H1 (cell line): Measurements from ENCODE around the gene TYW1B. TPM values are rescaled to one million over a fixed set of nuclear protein-coding genes. Genes with fewer than 3 reads are reported as not detected.

Experiments used
- CTCF ChIA-PET: fragments of 300-600 bp; sonication (Branson Sonifier 250); formaldehyde crosslinking; loops from one replicate; lab custom pipeline; 2021; ENCODE audit not compliant: partially characterized antibody; lab: Charles Lee
- POLR2A ChIA-PET: fragments of 300-600 bp; sonication (Branson Sonifier 250); formaldehyde crosslinking; loops from one replicate; lab custom pipeline; 2021; ENCODE audit warnings: inconsistent platforms; ENCODE audit not compliant: partially characterized antibody; lab: Charles Lee
- DNase-seq, 2 experiments: peaks; one replicate each; pipeline versions ENCODE4 v3.0.0 to v3.0.0-alpha.2; 2010 to 2022; ENCODE audit warnings: low spot score in 2 of 2, low read depth in 1 of 2, mixed read lengths in 1 of 2
- FAIRE-seq: peaks from 2 replicates; lab custom pipeline; 2011; peaks lifted over from hg19 to GRCh38; lab: Jason Lieb, UNC
- H2AFZ ChIP-seq: 2 replicates; pipeline ENCODE4 v1.8.1; 2012; ENCODE audit warnings: low read length, inconsistent platforms
- H2AK5ac ChIP-seq: 2 replicates; pipeline ENCODE4 v1.6.1; 2013; ENCODE audit warnings: low read depth, low read length
- H2BK120ac ChIP-seq: replicated peaks from 2 replicates; pipeline ENCODE3; 2013; ENCODE audit warnings: low read depth, low read length, inconsistent platforms
- H2BK12ac ChIP-seq: 2 replicates; pipeline ENCODE4 v1.6.1; 2013; ENCODE audit warnings: low read depth, low read length
- H2BK15ac ChIP-seq: 2 replicates; pipeline ENCODE4 v1.6.1; 2013; ENCODE audit warnings: low read length
- H2BK20ac ChIP-seq: 2 replicates; pipeline ENCODE4 v1.6.1; 2013; ENCODE audit warnings: low read length
- H2BK5ac ChIP-seq: 2 replicates; pipeline ENCODE4 v1.6.1; 2013; ENCODE audit warnings: low read depth, low read length
- H3K14ac ChIP-seq: 2 replicates; pipeline ENCODE4 v1.6.1; 2013; ENCODE audit warnings: inconsistent platforms; ENCODE audit not compliant: insufficient read length
- H3K18ac ChIP-seq: 2 replicates; pipeline ENCODE4 v1.6.1; 2013; ENCODE audit warnings: low read length; ENCODE audit errors: extremely low read depth
- H3K23ac ChIP-seq: 2 replicates; pipeline ENCODE4 v1.6.1; 2013; ENCODE audit warnings: inconsistent platforms; ENCODE audit not compliant: insufficient read length
- H3K23me2 ChIP-seq: 2 replicates; pipeline ENCODE4 v1.6.1; 2013; ENCODE audit warnings: low read depth, low read length
- H3K27ac ChIP-seq: 2 replicates; pipeline ENCODE4 v1.6.1; 2011; ENCODE audit warnings: low read depth, low read length, inconsistent platforms
- H3K27me3 ChIP-seq, 4 experiments: replicated peaks in 1 of 4; 1 replicate in 1 of 4; 2 replicates in 3 of 4; pipeline versions ENCODE4 v1.6.1 to v1.8.1; 2011 to 2013; ENCODE audit warnings: low read length in 3 of 4, mild to moderate bottlenecking in 3 of 4, inconsistent platforms in 2 of 4, mixed read lengths in 2 of 4, moderate library complexity in 1 of 4; ENCODE audit not compliant: control insufficient read depth in 3 of 4, insufficient read depth in 3 of 4; ENCODE audit errors: extremely low read depth in 1 of 4
- H3K36me3 ChIP-seq, 4 experiments: 2 replicates each; pipeline versions ENCODE4 v1.6.1 to v1.8.1; 2011 to 2013; ENCODE audit warnings: mild to moderate bottlenecking in 4 of 4, low read length in 3 of 4, moderate library complexity in 2 of 4, control low read depth in 1 of 4, inconsistent platforms in 1 of 4; ENCODE audit not compliant: insufficient read depth in 4 of 4, control insufficient read depth in 2 of 4
- H3K4ac ChIP-seq: replicated peaks from 2 replicates; pipeline ENCODE3; 2013; ENCODE audit warnings: low read length, low read depth, mixed read lengths, inconsistent platforms; ENCODE audit not compliant: insufficient read length
- H3K4me1 ChIP-seq, 4 experiments: replicated peaks in 1 of 4; 1 replicate in 1 of 4; 2 replicates in 3 of 4; pipeline versions ENCODE4 v1.6.1 to v1.8.1; 2011 to 2013; ENCODE audit warnings: low read length in 3 of 4, inconsistent platforms in 2 of 4, mixed read lengths in 1 of 4; ENCODE audit not compliant: insufficient read depth in 4 of 4, control insufficient read depth in 3 of 4
- H3K4me2 ChIP-seq, 2 experiments: 2 replicates each; pipeline versions ENCODE4 v1.6.1 to v1.8.1; 2011 to 2013; ENCODE audit warnings: low read depth in 2 of 2, low read length in 2 of 2, control low read depth in 1 of 2, inconsistent platforms in 1 of 2, mild to moderate bottlenecking in 1 of 2; ENCODE audit not compliant: insufficient read depth in 1 of 2
- H3K4me3 ChIP-seq, 4 experiments: fragments of 200-600, 300-600 bp in 1 of 4; sonication (generic), shearing (Covaris generic), sonication (Bioruptor Twin) in 1 of 4; 2 replicates each; pipeline versions ENCODE4 v1.5.1 to v1.8.1; 2011 to 2016; ENCODE audit warnings: low read length in 4 of 4, low read depth in 3 of 4, control low read depth in 2 of 4, inconsistent platforms in 2 of 4, mild to moderate bottlenecking in 2 of 4, mixed read lengths in 1 of 4, moderate library complexity in 1 of 4; ENCODE audit not compliant: insufficient read depth in 2 of 4; ENCODE audit errors: extremely low read depth in 1 of 4
- H3K56ac ChIP-seq: replicated peaks from 2 replicates; pipeline ENCODE3; 2013; ENCODE audit warnings: low read depth, mild to moderate bottlenecking, mixed read lengths, low read length, inconsistent platforms; ENCODE audit not compliant: insufficient read length
- H3K79me1 ChIP-seq: 2 replicates; pipeline ENCODE4 v1.6.1; 2013; ENCODE audit warnings: low read depth, low read length, control low read depth
- H3K79me2 ChIP-seq, 2 experiments: 2 replicates each; pipeline versions ENCODE4 v1.6.1 to v1.8.1; 2012 to 2013; ENCODE audit warnings: low read length in 2 of 2, mild to moderate bottlenecking in 2 of 2, inconsistent platforms in 1 of 2; ENCODE audit not compliant: insufficient read depth in 2 of 2, control insufficient read depth in 1 of 2
- H3K9ac ChIP-seq, 4 experiments: replicated peaks in 1 of 4; 1 replicate in 1 of 4; 2 replicates in 3 of 4; pipeline versions ENCODE4 v1.6.1 to v1.8.1; 2011 to 2013; ENCODE audit warnings: low read depth in 3 of 4, low read length in 3 of 4, control low read depth in 2 of 4, mild to moderate bottlenecking in 2 of 4, moderate library complexity in 2 of 4, inconsistent platforms in 1 of 4; ENCODE audit errors: extremely low read depth in 1 of 4
- H3K9me3 ChIP-seq, 2 experiments: 2 replicates each; pipeline versions ENCODE4 v1.6.1 to v1.8.1; 2012 to 2013; ENCODE audit warnings: mild to moderate bottlenecking in 2 of 2, moderate library complexity in 2 of 2, control low read depth in 1 of 2, inconsistent platforms in 1 of 2, low read depth in 1 of 2, low read length in 1 of 2, mixed read lengths in 1 of 2; ENCODE audit not compliant: insufficient read depth in 2 of 2
- H4K20me1 ChIP-seq, 2 experiments: replicated peaks in 1 of 2; 2 replicates each; pipeline versions ENCODE3 to v1.8.1; 2011 to 2013; ENCODE audit warnings: inconsistent platforms in 2 of 2, low read length in 2 of 2, mild to moderate bottlenecking in 1 of 2; ENCODE audit not compliant: insufficient read depth in 2 of 2, control insufficient read depth in 1 of 2
- H4K5ac ChIP-seq: 2 replicates; pipeline ENCODE4 v1.6.1; 2013; ENCODE audit warnings: low read length, low read depth, mixed read lengths, inconsistent platforms; ENCODE audit not compliant: insufficient read length
- H4K8ac ChIP-seq: 2 replicates; pipeline ENCODE4 v1.8.0; 2013; ENCODE audit warnings: mild to moderate bottlenecking, moderate library complexity, low read length, inconsistent platforms; ENCODE audit not compliant: insufficient read depth; ENCODE audit errors: extremely low read depth
- H4K91ac ChIP-seq: replicated peaks from 2 replicates; pipeline ENCODE3; 2013; ENCODE audit warnings: low read length, mixed read lengths, inconsistent platforms; ENCODE audit not compliant: insufficient read length
- BACH1 ChIP-seq: IDR thresholded peaks from 2 replicates; pipeline ENCODE4 v1.6.1; 2012; ENCODE audit warnings: low read length, improper control_type of control experiment
- CBX8 ChIP-seq: fragments of 300-800, 300-1000 bp; sonication (generic); IDR thresholded peaks from 2 replicates; pipeline ENCODE4 v1.7.1; 2016; ENCODE audit warnings: low read depth, low read length, borderline replicate concordance
- EP300 ChIP-seq, 2 experiments: IDR thresholded peaks; 1 replicate in 1 of 2; 2 replicates in 1 of 2; pipeline ENCODE4 v1.6.1; 2011 to 2012; ENCODE audit warnings: low read depth in 2 of 2, low read length in 2 of 2, mild to moderate bottlenecking in 2 of 2, borderline replicate concordance in 1 of 2, inconsistent platforms in 1 of 2, moderate library complexity in 1 of 2
- HDAC6 ChIP-seq: IDR thresholded peaks from one replicate; pipeline ENCODE4 v1.7.1; 2012; ENCODE audit warnings: low read depth, mild to moderate bottlenecking, inconsistent platforms, low read length, moderate library complexity
- PHF8 ChIP-seq: fragments of 200-600 bp; sonication (generic); conservative IDR thresholded peaks from 2 replicates; pipeline ENCODE4 v1.7.1; 2012; ENCODE audit warnings: low read depth, mild to moderate bottlenecking, inconsistent platforms, low read length, moderate library complexity
- POLR2AphosphoS5 ChIP-seq: IDR thresholded peaks from 2 replicates; pipeline ENCODE4 v1.6.1; 2011; ENCODE audit warnings: low read depth, low read length
- RXRA ChIP-seq: IDR thresholded peaks from 2 replicates; pipeline ENCODE4 v1.6.1; 2011; ENCODE audit warnings: low read depth, mild to moderate bottlenecking, low read length, moderate library complexity; ENCODE audit not compliant: insufficient read depth
- SIRT6 ChIP-seq: IDR thresholded peaks from one replicate; pipeline ENCODE4 v1.7.1; 2012; ENCODE audit warnings: low read length, inconsistent platforms
- SIX5 ChIP-seq: IDR thresholded peaks from 2 replicates; pipeline ENCODE4 v1.6.1; 2011; ENCODE audit warnings: mild to moderate bottlenecking, low read depth, low read length
- TCF12 ChIP-seq: IDR thresholded peaks from 2 replicates; pipeline ENCODE4 v1.6.1; 2011; ENCODE audit warnings: low read depth, mild to moderate bottlenecking, low read length
- TEAD4 ChIP-seq: IDR thresholded peaks from 2 replicates; pipeline ENCODE4 v1.6.1; 2012; ENCODE audit warnings: low read depth, low read length, inconsistent platforms, mixed read lengths
- WGBS, 2 experiments: shearing (Covaris generic) in 1 of 2; methylation state at CpG; one replicate each; pipeline versions ENCODE4 v1.1.6 to v1.1.7; 2013 to 2015; ENCODE audit warnings: low lambda C conversion rate in 2 of 2, mixed read lengths in 2 of 2, inconsistent platforms in 1 of 2, low coverage in 1 of 2, missing lambda C conversion rate in 1 of 2; ENCODE audit not compliant: insufficient replicate concordance in 2 of 2, insufficient coverage in 1 of 2, insufficient read length in 1 of 2; ENCODE audit errors: extremely low coverage in 1 of 2, missing lambda C conversion rate in 1 of 2; 5-methylcytosine and 5-hydroxymethylcytosine counted together
- polyA plus RNA-seq, 7 experiments: library from polyadenylated mRNA; depleted of rRNA in 3 of 7; stranded (reverse) in 5 of 7; unstranded in 2 of 7; fragments of >200 nt in 5 of 7; fragments of 200-250 nt in 2 of 7; gene quantifications; 1 replicate in 5 of 7; 2 replicates in 1 of 7; 4 replicates in 1 of 7; pipeline versions ENCODE4 v1.2.1 to v1.2.3, GENCODE V29; 2011 to 2013; ENCODE audit warnings: missing spikeins in 2 of 7, mixed read lengths in 2 of 7
- total RNA-seq: library from RNA; stranded (reverse); fragmentation: NEBNext Ultra II Directional; extraction: Animal tissue kit (Norgen Biotek cat#: 25700); gene quantifications from 2 replicates; pipeline ENCODE4 v1.2.1, GENCODE V29; 2021
- TF ChIP-seq, protein P1 (sequence below): IDR thresholded peaks from 2 replicates; pipeline ENCODE4 v1.6.1; 2011; ENCODE audit warnings: low read length, improper control_type of control experiment

Gene TYW1B
- total and polyA plus RNA-seq, 2 of the 8 experiments (the other 6 are each of a cell fraction or from before 2014, with no cell fraction given) = 6.8 to 12.6 TPM

DNA sequence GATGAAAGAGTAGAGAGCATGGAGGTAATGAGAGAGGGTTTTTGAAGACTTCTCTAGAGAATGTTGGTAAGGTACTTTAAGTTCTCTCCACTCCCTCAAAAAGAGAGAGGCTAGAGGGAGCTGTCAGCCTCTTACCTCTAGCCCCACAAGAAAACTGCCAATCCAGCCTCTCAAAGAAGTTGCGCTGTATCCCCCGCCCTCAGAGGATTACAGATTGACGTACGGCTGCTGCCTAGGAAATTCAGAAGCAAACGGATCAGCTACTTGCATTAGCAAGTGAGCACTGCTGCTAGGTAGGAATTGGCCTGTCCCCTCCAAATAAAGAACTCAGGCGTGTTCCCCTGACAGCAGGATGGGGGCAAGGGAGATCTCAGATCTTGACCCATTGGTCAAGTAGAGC is 34.2 kb downstream of the TYW1B start:
- H2BK20ac ChIP-seq = no peak overlapping the region
- no peaks in the 10 kb centered on the region for H3K23me2 ChIP-seq
- WGBS, 2 experiments = 95% methylated on average over 6 of the region's 6 CpGs; no CpG with 5 or more reads in 1 of the 2 experiments
- H3K4me2 ChIP-seq = no peak overlapping the region
- no peak overlapping the region for H2BK12ac ChIP-seq
- H3K9ac ChIP-seq = no peak overlapping the region
- no peak overlapping the region for H2AK5ac ChIP-seq
- H3K23ac ChIP-seq = no peak overlapping the region
- no peak overlapping the region for H3K4me3 ChIP-seq
- no peak overlapping the region for H2AFZ ChIP-seq
- no peak for DNase-seq
- no peak overlapping the region for H3K18ac ChIP-seq
- no peak overlapping the region for H3K27ac ChIP-seq
- H4K20me1 ChIP-seq = no peaks in the 10 kb centered on the region
- no peaks in the 10 kb centered on the region for H3K27me3 ChIP-seq
- no peak overlapping the region for H4K5ac ChIP-seq
- H3K79me2 ChIP-seq = no peaks in the 10 kb centered on the region
- no peaks in the 10 kb centered on the region for H3K4me1 ChIP-seq
- peaks cover 0 to 9% (median 3%) of the 10 kb centered on the region in 4 experiments; a peak in 4 of 8 replicates for H3K36me3 ChIP-seq
- peaks cover 2 to 4% of the 10 kb centered on the region in 2 experiments; a peak in 1 of 4 replicates for H3K9me3 ChIP-seq
- no peak overlapping the region for H3K14ac ChIP-seq
- POLR2A ChIA-PET = no interaction called here
- H2BK5ac ChIP-seq = no peak overlapping the region
- no peak for FAIRE-seq
- no peak for TF ChIP-seq SIX5
- no peak for TF ChIP-seq POLR2AphosphoS5
- no peak for TF ChIP-seq TCF12
- TF ChIP-seq CBX8 = no peak
- no peak for TF ChIP-seq PHF8
- no peak for TF ChIP-seq RXRA
- TF ChIP-seq BACH1 = no peak
- no peak for TF ChIP-seq HDAC6
- no peak for TF ChIP-seq SIRT6
- TF ChIP-seq, protein P1, sequence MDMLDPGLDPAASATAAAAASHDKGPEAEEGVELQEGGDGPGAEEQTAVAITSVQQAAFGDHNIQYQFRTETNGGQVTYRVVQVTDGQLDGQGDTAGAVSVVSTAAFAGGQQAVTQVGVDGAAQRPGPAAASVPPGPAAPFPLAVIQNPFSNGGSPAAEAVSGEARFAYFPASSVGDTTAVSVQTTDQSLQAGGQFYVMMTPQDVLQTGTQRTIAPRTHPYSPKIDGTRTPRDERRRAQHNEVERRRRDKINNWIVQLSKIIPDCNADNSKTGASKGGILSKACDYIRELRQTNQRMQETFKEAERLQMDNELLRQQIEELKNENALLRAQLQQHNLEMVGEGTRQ = no peak
- no peak for TF ChIP-seq TEAD4
- TF ChIP-seq EP300 (IDR thresholded peaks at IDR 0.05; ENCODE audit: borderline replicate concordance in 1 of 2, low read depth in 2 of 2, low read length in 2 of 2) = no peak
- TF ChIP-seq, all 59 proteins: peak for 0
- Histone ChIP-seq H4K91ac (no peak overlapping the region), H3K56ac (no peak overlapping the region), H2BK15ac (no peak overlapping the region), H3K4ac (no peak overlapping the region), H2BK120ac (no peak overlapping the region), H4K8ac (no peak overlapping the region), H3K79me1 (no peaks in the 10 kb centered on the region)
- CTCF ChIA-PET = no interaction called here
